H1 (cell line): ENCODE results near the gene IKZF2. TPM values are rescaled to one million over a fixed set of nuclear protein-coding genes. Genes with fewer than 3 reads are reported as not detected.

Experiments
- CTCF ChIA-PET: fragments of 300-600 bp; sonication (Branson Sonifier 250); formaldehyde crosslinking; loops from one replicate; lab custom pipeline; 2021; ENCODE audit not compliant: partially characterized antibody; lab: Charles Lee
- POLR2A ChIA-PET: fragments of 300-600 bp; sonication (Branson Sonifier 250); formaldehyde crosslinking; loops from one replicate; lab custom pipeline; 2021; ENCODE audit warnings: inconsistent platforms; ENCODE audit not compliant: partially characterized antibody; lab: Charles Lee
- DNase-seq, 2 experiments: peaks; one replicate each; pipeline versions ENCODE4 v3.0.0 to v3.0.0-alpha.2; 2010 to 2022; ENCODE audit warnings: low spot score in 2 of 2, low read depth in 1 of 2, mixed read lengths in 1 of 2
- FAIRE-seq: peaks from 2 replicates; lab custom pipeline; 2011; peaks lifted over from hg19 to GRCh38; lab: Jason Lieb, UNC
- H2AFZ ChIP-seq: 2 replicates; pipeline ENCODE4 v1.8.1; 2012; ENCODE audit warnings: low read length, inconsistent platforms
- H2AK5ac ChIP-seq: 2 replicates; pipeline ENCODE4 v1.6.1; 2013; ENCODE audit warnings: low read depth, low read length
- H2BK120ac ChIP-seq: replicated peaks from 2 replicates; pipeline ENCODE3; 2013; ENCODE audit warnings: low read depth, low read length, inconsistent platforms
- H2BK12ac ChIP-seq: 2 replicates; pipeline ENCODE4 v1.6.1; 2013; ENCODE audit warnings: low read depth, low read length
- H2BK15ac ChIP-seq: 2 replicates; pipeline ENCODE4 v1.6.1; 2013; ENCODE audit warnings: low read length
- H2BK20ac ChIP-seq: 2 replicates; pipeline ENCODE4 v1.6.1; 2013; ENCODE audit warnings: low read length
- H2BK5ac ChIP-seq: 2 replicates; pipeline ENCODE4 v1.6.1; 2013; ENCODE audit warnings: low read depth, low read length
- H3K14ac ChIP-seq: 2 replicates; pipeline ENCODE4 v1.6.1; 2013; ENCODE audit warnings: inconsistent platforms; ENCODE audit not compliant: insufficient read length
- H3K18ac ChIP-seq: 2 replicates; pipeline ENCODE4 v1.6.1; 2013; ENCODE audit warnings: low read length; ENCODE audit errors: extremely low read depth
- H3K23ac ChIP-seq: 2 replicates; pipeline ENCODE4 v1.6.1; 2013; ENCODE audit warnings: inconsistent platforms; ENCODE audit not compliant: insufficient read length
- H3K23me2 ChIP-seq: 2 replicates; pipeline ENCODE4 v1.6.1; 2013; ENCODE audit warnings: low read depth, low read length
- H3K27ac ChIP-seq: 2 replicates; pipeline ENCODE4 v1.6.1; 2011; ENCODE audit warnings: low read depth, low read length, inconsistent platforms
- H3K27me3 ChIP-seq, 4 experiments: replicated peaks in 1 of 4; 1 replicate in 1 of 4; 2 replicates in 3 of 4; pipeline versions ENCODE4 v1.6.1 to v1.8.1; 2011 to 2013; ENCODE audit warnings: low read length in 3 of 4, mild to moderate bottlenecking in 3 of 4, inconsistent platforms in 2 of 4, mixed read lengths in 2 of 4, moderate library complexity in 1 of 4; ENCODE audit not compliant: control insufficient read depth in 3 of 4, insufficient read depth in 3 of 4; ENCODE audit errors: extremely low read depth in 1 of 4
- H3K36me3 ChIP-seq, 4 experiments: 2 replicates each; pipeline versions ENCODE4 v1.6.1 to v1.8.1; 2011 to 2013; ENCODE audit warnings: mild to moderate bottlenecking in 4 of 4, low read length in 3 of 4, moderate library complexity in 2 of 4, control low read depth in 1 of 4, inconsistent platforms in 1 of 4; ENCODE audit not compliant: insufficient read depth in 4 of 4, control insufficient read depth in 2 of 4
- H3K4ac ChIP-seq: replicated peaks from 2 replicates; pipeline ENCODE3; 2013; ENCODE audit warnings: low read length, low read depth, mixed read lengths, inconsistent platforms; ENCODE audit not compliant: insufficient read length
- H3K4me1 ChIP-seq, 4 experiments: replicated peaks in 1 of 4; 1 replicate in 1 of 4; 2 replicates in 3 of 4; pipeline versions ENCODE4 v1.6.1 to v1.8.1; 2011 to 2013; ENCODE audit warnings: low read length in 3 of 4, inconsistent platforms in 2 of 4, mixed read lengths in 1 of 4; ENCODE audit not compliant: insufficient read depth in 4 of 4, control insufficient read depth in 3 of 4
- H3K4me2 ChIP-seq, 2 experiments: 2 replicates each; pipeline versions ENCODE4 v1.6.1 to v1.8.1; 2011 to 2013; ENCODE audit warnings: low read depth in 2 of 2, low read length in 2 of 2, control low read depth in 1 of 2, inconsistent platforms in 1 of 2, mild to moderate bottlenecking in 1 of 2; ENCODE audit not compliant: insufficient read depth in 1 of 2
- H3K4me3 ChIP-seq, 4 experiments: fragments of 200-600, 300-600 bp in 1 of 4; sonication (generic), shearing (Covaris generic), sonication (Bioruptor Twin) in 1 of 4; 2 replicates each; pipeline versions ENCODE4 v1.5.1 to v1.8.1; 2011 to 2016; ENCODE audit warnings: low read length in 4 of 4, low read depth in 3 of 4, control low read depth in 2 of 4, inconsistent platforms in 2 of 4, mild to moderate bottlenecking in 2 of 4, mixed read lengths in 1 of 4, moderate library complexity in 1 of 4; ENCODE audit not compliant: insufficient read depth in 2 of 4; ENCODE audit errors: extremely low read depth in 1 of 4
- H3K56ac ChIP-seq: replicated peaks from 2 replicates; pipeline ENCODE3; 2013; ENCODE audit warnings: low read depth, mild to moderate bottlenecking, mixed read lengths, low read length, inconsistent platforms; ENCODE audit not compliant: insufficient read length
- H3K79me1 ChIP-seq: 2 replicates; pipeline ENCODE4 v1.6.1; 2013; ENCODE audit warnings: low read depth, low read length, control low read depth
- H3K79me2 ChIP-seq, 2 experiments: 2 replicates each; pipeline versions ENCODE4 v1.6.1 to v1.8.1; 2012 to 2013; ENCODE audit warnings: low read length in 2 of 2, mild to moderate bottlenecking in 2 of 2, inconsistent platforms in 1 of 2; ENCODE audit not compliant: insufficient read depth in 2 of 2, control insufficient read depth in 1 of 2
- H3K9ac ChIP-seq, 4 experiments: replicated peaks in 1 of 4; 1 replicate in 1 of 4; 2 replicates in 3 of 4; pipeline versions ENCODE4 v1.6.1 to v1.8.1; 2011 to 2013; ENCODE audit warnings: low read depth in 3 of 4, low read length in 3 of 4, control low read depth in 2 of 4, mild to moderate bottlenecking in 2 of 4, moderate library complexity in 2 of 4, inconsistent platforms in 1 of 4; ENCODE audit errors: extremely low read depth in 1 of 4
- H3K9me3 ChIP-seq, 2 experiments: 2 replicates each; pipeline versions ENCODE4 v1.6.1 to v1.8.1; 2012 to 2013; ENCODE audit warnings: mild to moderate bottlenecking in 2 of 2, moderate library complexity in 2 of 2, control low read depth in 1 of 2, inconsistent platforms in 1 of 2, low read depth in 1 of 2, low read length in 1 of 2, mixed read lengths in 1 of 2; ENCODE audit not compliant: insufficient read depth in 2 of 2
- H4K20me1 ChIP-seq, 2 experiments: replicated peaks in 1 of 2; 2 replicates each; pipeline versions ENCODE3 to v1.8.1; 2011 to 2013; ENCODE audit warnings: inconsistent platforms in 2 of 2, low read length in 2 of 2, mild to moderate bottlenecking in 1 of 2; ENCODE audit not compliant: insufficient read depth in 2 of 2, control insufficient read depth in 1 of 2
- H4K5ac ChIP-seq: 2 replicates; pipeline ENCODE4 v1.6.1; 2013; ENCODE audit warnings: low read length, low read depth, mixed read lengths, inconsistent platforms; ENCODE audit not compliant: insufficient read length
- H4K8ac ChIP-seq: 2 replicates; pipeline ENCODE4 v1.8.0; 2013; ENCODE audit warnings: mild to moderate bottlenecking, moderate library complexity, low read length, inconsistent platforms; ENCODE audit not compliant: insufficient read depth; ENCODE audit errors: extremely low read depth
- H4K91ac ChIP-seq: replicated peaks from 2 replicates; pipeline ENCODE3; 2013; ENCODE audit warnings: low read length, mixed read lengths, inconsistent platforms; ENCODE audit not compliant: insufficient read length
- HDAC6 ChIP-seq: IDR thresholded peaks from one replicate; pipeline ENCODE4 v1.7.1; 2012; ENCODE audit warnings: low read depth, mild to moderate bottlenecking, inconsistent platforms, low read length, moderate library complexity
- WGBS, 2 experiments: shearing (Covaris generic) in 1 of 2; methylation state at CpG; one replicate each; pipeline versions ENCODE4 v1.1.6 to v1.1.7; 2013 to 2015; ENCODE audit warnings: low lambda C conversion rate in 2 of 2, mixed read lengths in 2 of 2, inconsistent platforms in 1 of 2, low coverage in 1 of 2, missing lambda C conversion rate in 1 of 2; ENCODE audit not compliant: insufficient replicate concordance in 2 of 2, insufficient coverage in 1 of 2, insufficient read length in 1 of 2; ENCODE audit errors: extremely low coverage in 1 of 2, missing lambda C conversion rate in 1 of 2; 5-methylcytosine and 5-hydroxymethylcytosine counted together
- polyA plus RNA-seq, 7 experiments: library from polyadenylated mRNA; depleted of rRNA in 3 of 7; stranded (reverse) in 5 of 7; unstranded in 2 of 7; fragments of >200 nt in 5 of 7; fragments of 200-250 nt in 2 of 7; gene quantifications; 1 replicate in 5 of 7; 2 replicates in 1 of 7; 4 replicates in 1 of 7; pipeline versions ENCODE4 v1.2.1 to v1.2.3, GENCODE V29; 2011 to 2013; ENCODE audit warnings: missing spikeins in 2 of 7, mixed read lengths in 2 of 7
- total RNA-seq: library from RNA; stranded (reverse); fragmentation: NEBNext Ultra II Directional; extraction: Animal tissue kit (Norgen Biotek cat#: 25700); gene quantifications from 2 replicates; pipeline ENCODE4 v1.2.1, GENCODE V29; 2021

IKZF2 gene
- total and polyA plus RNA-seq, 2 of the 8 experiments (the other 6 are each of a cell fraction or from before 2014, with no cell fraction given) = 1.7 to 4.4 TPM

DNA sequence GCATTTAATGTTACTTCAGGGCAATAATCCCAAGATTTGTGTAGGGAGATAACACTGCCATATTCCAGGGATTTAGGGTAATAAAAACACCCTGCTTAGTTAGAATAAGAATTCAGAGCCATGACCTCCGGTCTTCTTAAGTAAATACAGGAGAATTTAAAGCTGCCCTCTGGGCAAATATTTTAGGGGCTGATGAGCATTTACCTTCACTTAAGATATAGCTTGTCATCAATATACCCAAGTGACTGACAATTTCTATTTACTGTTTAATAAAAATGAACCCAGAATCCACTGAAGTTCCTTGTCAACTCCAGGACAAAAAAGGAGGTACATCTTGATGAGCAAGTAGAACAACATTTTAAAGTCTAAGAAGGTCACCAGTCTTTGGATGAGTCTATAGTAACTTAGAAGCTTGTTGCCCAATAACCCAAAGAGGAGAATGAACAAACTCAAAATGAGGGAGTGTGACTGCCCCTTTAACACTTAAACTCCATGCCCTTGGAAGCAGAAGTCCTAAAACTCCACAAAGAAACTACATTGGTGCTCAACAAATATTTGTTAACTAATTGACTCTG lies 24.3 kb upstream of the IKZF2 start:
- peaks cover 0 to 1% (median 0%) of the 10 kb centered on the region in 4 experiments; a peak in 1 of 7 replicates for H3K27me3 ChIP-seq
- H3K56ac ChIP-seq = no peak overlapping the region
- no peak overlapping the region for H4K5ac ChIP-seq
- no peak overlapping the region for H3K4me2 ChIP-seq
- no peak for FAIRE-seq
- no peak for DNase-seq
- H3K23ac ChIP-seq = no peak overlapping the region
- H3K79me2 ChIP-seq = no peaks in the 10 kb centered on the region
- H3K14ac ChIP-seq = no peak overlapping the region
- H3K36me3 ChIP-seq = no peaks in the 10 kb centered on the region
- H4K8ac ChIP-seq = no peak overlapping the region
- H4K91ac ChIP-seq = no peak overlapping the region
- ChIA-PET POLR2A (no interaction called here), CTCF (interaction anchor here (0.6 kb wide), 1 partner anchor 51 kb away, joined by 3 read pairs; no protein-coding TSS in a partner anchor)
- no peaks in the 10 kb centered on the region for H3K23me2 ChIP-seq
- no peak overlapping the region for H3K18ac ChIP-seq
- no peak overlapping the region for H2BK15ac ChIP-seq
- H3K79me1 ChIP-seq = no peaks in the 10 kb centered on the region
- H2BK5ac ChIP-seq = no peak overlapping the region
- H3K27ac ChIP-seq = no peak overlapping the region
- no peak overlapping the region for H2AFZ ChIP-seq
- 89% methylated on average over 1 of the region's 1 CpG; no CpG with 5 or more reads in 1 of the 2 experiments for WGBS, 2 experiments
- no peaks in the 10 kb centered on the region for H4K20me1 ChIP-seq
- no peak overlapping the region for H2AK5ac ChIP-seq
- H2BK120ac ChIP-seq = no peak overlapping the region
- H3K9me3 ChIP-seq = no peaks in the 10 kb centered on the region
- H3K9ac ChIP-seq = no peak overlapping the region
- no peak overlapping the region for H3K4me3 ChIP-seq
- H3K4me1 ChIP-seq = no peaks in the 10 kb centered on the region
- H3K4ac ChIP-seq = no peak overlapping the region
- no peak overlapping the region for H2BK12ac ChIP-seq
- no peak overlapping the region for H2BK20ac ChIP-seq
- no peak for TF ChIP-seq HDAC6
